ENCODE measurements around the gene PLXNA4.
A peak's percentile ranks its signal among the peaks of the same experiment; 100 is the strongest.

The PLXNA4 gene

DNA sequence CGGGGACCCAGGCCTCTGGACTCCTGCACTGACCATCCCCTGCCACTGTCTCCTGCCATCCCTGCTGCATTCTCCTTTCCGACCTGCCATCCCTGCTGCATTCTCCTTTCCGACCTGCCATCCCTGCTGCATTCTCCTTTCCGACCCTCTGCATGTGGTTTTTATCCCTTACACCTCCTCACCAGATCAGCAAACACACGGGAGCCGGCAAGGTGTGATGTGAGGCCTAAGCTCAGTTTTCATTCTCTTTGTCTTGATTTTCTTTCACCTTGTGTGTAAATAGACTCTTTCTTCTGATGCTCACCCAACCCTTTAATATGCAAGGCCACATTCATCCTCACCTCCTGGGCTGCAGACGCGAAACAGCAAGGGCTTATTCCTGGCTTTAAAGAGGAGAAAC, 11.4 kb downstream of the PLXNA4 start:
- no peak for DNase-seq (ENCODE audit: low spot score)

- no peak for DNase-seq (ENCODE audit: low spot score)
Measured at GRCh38 chr7:132564090-132564489, 12.2 kb downstream of the PLXNA4 start.

DNA sequence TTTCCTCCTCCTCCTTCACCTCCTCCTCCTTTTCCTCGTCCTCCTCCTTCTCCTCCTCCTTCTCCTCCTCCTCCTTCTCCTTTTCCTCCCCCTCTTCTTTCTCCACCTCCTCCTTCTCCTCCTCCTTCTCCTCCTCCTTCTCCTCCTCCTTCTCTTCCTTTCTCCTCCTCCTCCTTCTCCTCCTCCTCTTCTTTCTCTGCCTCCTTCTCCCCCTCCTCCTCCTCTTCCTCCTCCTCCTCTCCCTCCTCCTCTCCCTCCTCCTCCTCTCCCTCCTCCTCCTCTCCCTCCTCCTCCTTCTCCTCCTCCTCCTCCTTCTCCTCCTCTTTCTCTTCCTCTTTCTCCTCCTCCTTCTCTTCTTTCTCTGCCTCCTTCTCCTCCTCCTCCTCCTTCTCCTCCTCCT, 13.6 kb downstream of the PLXNA4 start:
- DNase-seq (ENCODE audit: low spot score), result no peak

DNA sequence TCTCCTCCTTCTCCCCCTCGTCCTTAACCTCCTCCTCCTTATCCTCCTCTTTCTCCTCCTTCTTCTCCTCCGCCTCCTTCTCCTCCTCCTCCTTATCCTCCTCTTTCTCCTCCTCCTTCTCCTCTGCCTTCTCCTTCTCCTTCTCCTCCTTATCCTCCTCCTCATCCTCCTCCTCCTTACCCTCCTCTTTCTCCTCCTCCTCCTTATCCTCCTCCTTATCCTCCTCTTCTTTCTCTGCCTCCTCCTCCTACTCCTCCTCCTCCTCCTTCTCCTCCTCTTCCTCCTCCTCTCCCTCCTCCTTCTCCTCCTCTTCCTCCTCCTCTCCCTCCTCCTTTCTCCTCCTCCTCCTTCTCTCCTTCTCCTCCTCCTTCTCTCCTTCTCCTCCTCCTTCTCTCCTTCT, 14.5 kb downstream of the PLXNA4 start:
- DNase-seq (ENCODE audit: low spot score), result no peak

GRCh38 chr7:132560825-132561529, 15.3 kb downstream of the PLXNA4 start:
- DNase-seq (ENCODE audit: low spot score), result no peak

- DNase-seq (ENCODE audit: low spot score), result no peak
Measured at GRCh38 chr7:132560105-132560504, 16.2 kb downstream of the PLXNA4 start.

DNA sequence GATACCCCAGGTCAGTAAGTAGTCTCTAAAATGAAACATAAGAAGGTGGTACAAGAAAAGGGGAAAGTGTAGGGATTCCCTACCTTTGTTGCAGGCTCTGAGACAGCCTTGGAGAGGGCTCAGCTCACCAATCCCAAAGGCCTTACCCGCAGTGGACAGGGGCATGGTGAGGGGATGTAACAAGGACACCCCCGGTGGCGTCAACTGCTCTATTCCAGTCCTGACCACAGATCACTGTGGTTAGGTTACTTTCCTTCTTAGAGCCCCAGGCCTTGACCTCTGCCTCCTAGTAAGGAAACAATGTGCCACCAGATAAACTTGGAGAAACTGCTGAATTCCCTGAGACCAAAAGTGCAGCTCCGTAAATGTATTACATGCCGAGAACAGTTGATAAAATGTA, 17.5 kb downstream of the PLXNA4 start:
- no peak for DNase-seq (ENCODE audit: low spot score)

DNA sequence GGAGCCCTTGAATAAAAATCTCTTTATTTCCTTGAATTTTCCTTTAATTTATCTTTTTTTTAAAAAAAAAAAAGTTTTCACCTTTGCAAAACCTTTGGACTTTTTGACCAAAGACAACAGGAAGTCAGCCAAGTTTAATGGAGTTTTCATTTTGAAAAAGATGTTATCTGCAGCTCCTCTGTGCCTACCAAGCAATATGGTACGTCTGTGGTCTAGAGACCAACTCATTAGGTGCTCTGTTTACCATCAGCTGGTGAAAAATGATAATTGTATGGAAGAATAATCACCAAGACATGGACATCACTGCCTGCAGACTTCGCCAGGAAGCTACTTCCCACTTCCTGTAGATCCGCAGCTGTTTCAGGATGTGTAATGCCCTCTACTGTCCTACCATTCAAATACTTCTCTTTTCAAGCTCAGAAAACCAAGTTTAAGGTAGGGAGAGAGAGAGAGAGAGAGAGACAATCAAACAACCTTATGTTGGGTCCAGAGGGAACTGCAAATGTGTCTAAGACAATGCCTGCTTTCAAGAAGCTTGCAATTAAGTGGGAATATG, 18.7 kb downstream of the PLXNA4 start:
- no peak for DNase-seq (ENCODE audit: low spot score)

DNA sequence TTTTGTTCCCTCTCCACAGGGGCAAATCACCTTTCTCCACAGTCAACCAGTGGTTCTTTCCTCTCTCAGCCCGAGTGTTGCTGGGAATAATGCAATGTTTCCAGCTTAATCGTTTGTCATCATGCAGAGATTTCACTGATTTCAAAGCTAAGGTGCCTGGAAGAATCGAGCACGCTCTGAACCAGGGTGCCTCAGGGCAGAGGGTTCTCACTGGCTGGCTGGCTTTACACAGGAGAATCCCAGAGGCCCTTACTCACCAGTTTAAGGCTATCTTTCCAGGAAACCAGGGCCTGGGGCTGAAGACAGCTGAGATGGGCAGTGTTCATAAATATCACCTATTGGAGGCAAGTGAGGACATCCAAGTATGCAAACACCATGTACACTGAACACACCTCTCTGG, 21.8 kb downstream of the PLXNA4 start:
- DNase-seq (ENCODE audit: low spot score), result no peak

GRCh38 chr7:132553031-132553430, 23.2 kb downstream of the PLXNA4 start:
- DNase-seq (ENCODE audit: low spot score), result no peak

- no peak for DNase-seq (ENCODE audit: low spot score)
Measured at GRCh38 chr7:132551886-132552285, 24.4 kb downstream of the PLXNA4 start.

- DNase-seq (ENCODE audit: low spot score), result no peak
Measured at GRCh38 chr7:132551439-132551838, 24.8 kb downstream of the PLXNA4 start.

- DNase-seq (ENCODE audit: low spot score), result peak; percentile 9
Measured at GRCh38 chr7:132548489-132549078, 27.7 kb downstream of the PLXNA4 start.

DNA sequence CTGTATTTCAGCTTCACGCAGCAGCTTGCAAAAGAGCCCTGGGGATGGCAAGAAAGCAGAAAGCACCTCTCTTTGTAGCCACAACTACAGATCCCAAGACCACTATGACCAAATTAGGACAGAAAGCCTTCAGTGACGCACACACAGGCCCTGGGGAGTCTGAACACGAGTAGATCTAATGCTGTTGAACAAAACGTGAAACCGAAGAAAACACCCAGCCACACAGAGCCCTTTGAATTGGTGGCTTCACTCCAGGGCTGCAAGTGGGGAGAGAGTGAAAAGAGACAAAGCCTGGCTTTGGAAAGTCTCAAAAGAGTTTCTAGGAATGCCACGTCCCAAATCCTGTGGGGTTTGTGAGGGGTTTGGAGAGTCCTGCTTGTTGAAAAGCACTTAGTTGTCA, 28.4 kb downstream of the PLXNA4 start:
- DNase-seq (ENCODE audit: low spot score), result no peak

- DNase-seq (ENCODE audit: low spot score), result no peak
Measured at GRCh38 chr7:132546366-132547127, 29.7 kb downstream of the PLXNA4 start.

GRCh38 chr7:132545756-132546155, 30.5 kb downstream of the PLXNA4 start:
- DNase-seq (ENCODE audit: low spot score), result no peak

GRCh38 chr7:132544999-132545398, 31.3 kb downstream of the PLXNA4 start:
- no peak for DNase-seq (ENCODE audit: low spot score)

- DNase-seq (ENCODE audit: low spot score), result no peak
Measured at GRCh38 chr7:132544025-132544424, 32.2 kb downstream of the PLXNA4 start.

GRCh38 chr7:132542895-132543294, 33.4 kb downstream of the PLXNA4 start:
- no peak for DNase-seq (ENCODE audit: low spot score)

DNA sequence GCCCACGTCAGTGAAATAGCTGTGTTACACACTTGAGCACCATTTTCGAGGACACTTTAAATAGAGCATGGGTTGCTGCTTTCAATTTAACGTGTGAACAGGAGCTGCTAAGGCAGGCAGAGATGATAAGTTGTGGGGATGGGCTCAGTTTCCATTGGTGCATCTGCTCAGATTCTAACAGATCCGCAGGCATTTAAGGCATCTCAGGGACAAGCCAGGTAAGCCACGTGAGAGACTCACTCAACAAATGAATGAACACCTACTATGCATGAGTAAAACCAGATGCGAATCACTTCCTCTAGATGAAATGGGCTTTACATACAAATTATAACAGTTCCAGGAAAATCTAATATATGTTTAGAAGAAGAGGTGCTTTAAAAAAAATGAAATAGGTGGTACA, 34.6 kb downstream of the PLXNA4 start:
- no peak for DNase-seq (ENCODE audit: low spot score)

GRCh38 chr7:132537456-132538145, 38.7 kb downstream of the PLXNA4 start:
- DNase-seq (ENCODE audit: low spot score), result no peak

- DNase-seq (ENCODE audit: low spot score), result no peak
Measured at GRCh38 chr7:132536654-132537395, 39.4 kb downstream of the PLXNA4 start.

Data from activated CD4-positive, alpha-beta T cell treated with anti-CD3 and anti-CD28 coated beads, Interleukin-2, Interleukin-4, amounts not matched to agents 100 ng/mL and 50 ng/mL, durations not matched to agents 16 hours and 8 hours (primary cell).